HEK293T (cell line): ENCODE data around the gene MPND.

Experiments
- LEF1 ChIP-seq: fragments of 450-650 bp; IDR thresholded peaks from 2 replicates; pipeline ENCODE4 v1.6.1; 2017; ENCODE audit warnings: mild to moderate bottlenecking, borderline replicate concordance
- PKNOX1 ChIP-seq: fragments of 450-650 bp; IDR thresholded peaks from 2 replicates; pipeline ENCODE4 v1.6.1; 2016
- SUZ12 ChIP-seq: fragments of 450-650 bp; IDR thresholded peaks from 2 replicates; pipeline ENCODE4 v1.6.1; 2016; ENCODE audit warnings: mild to moderate bottlenecking

GRCh38 chr19:4372165-4373012 is 29.0 kb downstream of the MPND start:
- TF ChIP-seq LEF1 = no peak
- TF ChIP-seq PKNOX1 = no peak
- TF ChIP-seq SUZ12 = no peak
